PC-9 (cell line): ENCODE measurements around the gene FAM241A. TPM values are rescaled to one million over a fixed set of nuclear protein-coding genes. Genes with fewer than 3 reads are reported as not detected.
A peak's percentile ranks its signal among the peaks of the same experiment; 100 is the strongest.

Source experiments
- BruUV-seq: library from RNA; stranded (reverse); fragments of 400-500 nt; replicated peaks from 2 replicates; lab custom pipeline; 2021; lab: Mats Ljungman, UMichigan
- CTCF ChIA-PET: fragments of 300-600 bp; sonication (Branson Sonifier 250); formaldehyde crosslinking; loops from one replicate; lab custom pipeline; 2022; ENCODE audit warnings: antibody characterized with exemption; lab: Charles Lee
- POLR2A ChIA-PET: fragments of 300-600 bp; sonication (Branson Sonifier 250); formaldehyde crosslinking; loops from one replicate; lab custom pipeline; 2022; ENCODE audit warnings: antibody characterized with exemption; ENCODE audit not compliant: unreplicated experiment; lab: Charles Lee
- DNase-seq, 2 experiments: peaks; one replicate each; pipeline versions ENCODE4 v3.0.0 to v3.0.0-alpha.2; 2015 to 2022; ENCODE audit warnings: mixed read lengths in 1 of 2
- H2AFZ ChIP-seq: fragments of 200-600 bp; sonication (generic); 2 replicates; pipeline ENCODE4 v1.8.1; 2017; ENCODE audit warnings: antibody characterized with exemption
- H3F3A ChIP-seq: fragments of 200-600 bp; sonication (generic); 2 replicates; pipeline ENCODE4 v1.8.1; 2017; ENCODE audit warnings: antibody characterized with exemption, mild to moderate bottlenecking, low read depth; ENCODE audit not compliant: insufficient read depth
- H3K27ac ChIP-seq: fragments of 200-600 bp; sonication (generic); 2 replicates; pipeline ENCODE4 v1.6.1; 2016; ENCODE audit warnings: mixed run types
- H3K27me3 ChIP-seq: fragments of 200-600 bp; sonication (generic); 2 replicates; pipeline ENCODE4 v1.6.1; 2016; ENCODE audit warnings: low read depth, mixed run types; ENCODE audit not compliant: insufficient read depth
- H3K36me3 ChIP-seq: fragments of 200-600 bp; sonication (generic); 2 replicates; pipeline ENCODE4 v1.6.1; 2016; ENCODE audit warnings: low read depth, mixed run types
- H3K4me1 ChIP-seq: fragments of 200-600 bp; sonication (generic); replicated peaks from 2 replicates; pipeline ENCODE4 v1.6.1; 2016; ENCODE audit warnings: mixed run types; ENCODE audit not compliant: insufficient read depth
- H3K4me2 ChIP-seq: fragments of 200-600 bp; sonication (generic); 2 replicates; pipeline ENCODE4 v1.6.1; 2017; ENCODE audit warnings: mixed run types
- H3K4me3 ChIP-seq: fragments of 200-600 bp; sonication (generic); 2 replicates; pipeline ENCODE4 v1.6.1; 2016; ENCODE audit warnings: mixed run types
- H3K79me2 ChIP-seq: fragments of 200-600 bp; sonication (generic); 2 replicates; pipeline ENCODE4 v1.6.1; 2017; ENCODE audit warnings: low read depth, mixed run types
- H3K9me2 ChIP-seq: fragments of 200-600 bp; sonication (generic); 2 replicates; pipeline ENCODE4 v1.8.1; 2017; ENCODE audit warnings: mild to moderate bottlenecking; ENCODE audit not compliant: insufficient read depth
- H3K9me3 ChIP-seq: fragments of 200-600 bp; sonication (generic); 2 replicates; pipeline ENCODE4 v1.8.1; 2016; ENCODE audit warnings: low read depth; ENCODE audit not compliant: insufficient read depth
- H4K20me1 ChIP-seq: fragments of 200-600 bp; sonication (generic); 2 replicates; pipeline ENCODE4 v1.8.1; 2017; ENCODE audit not compliant: insufficient read depth
- EZH2 ChIP-seq: fragments of 200-600 bp; sonication (generic); IDR thresholded peaks from 2 replicates; pipeline ENCODE4 v1.8.0; 2017; ENCODE audit warnings: antibody characterized with exemption, low read depth
- intact Hi-C: fragments of 100-400 bp; cut with micrococcal nuclease; formaldehyde crosslinking; loops from one replicate; pipeline ENCODE4 v1.10.0; 2022; ENCODE audit not compliant: unreplicated experiment
- total RNA-seq: library from RNA; stranded (reverse); gene quantifications from 2 replicates; pipeline ENCODE4 v1.2.3, GENCODE V29; 2021
- TF ChIP-seq, protein P1 (sequence below): fragments of 200-600 bp; sonication (generic); conservative IDR thresholded peaks from 2 replicates; pipeline ENCODE4 v1.6.1; 2017; ENCODE audit warnings: mixed run types, antibody characterized with exemption, mild to moderate bottlenecking, moderate library complexity

The FAM241A gene
- total RNA-seq, 1 experiment from 2014 or later = 1.4 TPM

DNA sequence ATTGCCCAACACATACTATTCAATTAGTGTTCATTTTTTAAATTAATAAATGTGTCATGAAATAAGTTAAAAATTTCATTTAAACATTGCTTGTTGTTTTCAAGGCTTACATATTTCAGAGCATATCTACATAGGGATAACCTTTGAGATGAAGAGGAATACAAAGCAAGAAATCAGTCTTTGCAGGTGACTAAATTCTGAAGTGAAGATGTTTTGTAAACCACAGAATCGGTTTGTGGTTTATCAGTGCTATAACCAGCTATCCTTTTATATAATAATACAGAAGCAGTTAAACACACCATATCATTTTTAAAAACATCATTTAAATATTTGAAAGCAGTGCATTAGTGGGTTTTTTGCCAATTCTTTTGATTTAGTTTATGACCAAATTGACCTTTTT lies 26.9 kb downstream of the FAM241A start:
- Histone ChIP-seq H3K27ac (no peak overlapping the region), H3K4me2 (no peak overlapping the region), H3K27me3 (no peaks in the 10 kb centered on the region), H3K36me3 (peaks cover 7% of the 10 kb centered on the region; the same call in 1 of the 2 replicates), H3K9me2 (no peaks in the 10 kb centered on the region), H3F3A (peaks cover 19% of the 10 kb centered on the region; the same call in 1 of the 2 replicates), H2AFZ (no peak overlapping the region), H3K4me1 (peaks cover 37% of the 10 kb centered on the region), H4K20me1 (no peaks in the 10 kb centered on the region), H3K9me3 (peaks cover 4% of the 10 kb centered on the region; the same call in 1 of the 2 replicates), H3K79me2 (no peaks in the 10 kb centered on the region), H3K4me3 (no peak overlapping the region)
- POLR2A ChIA-PET = no interaction called here
- intact Hi-C loops = no loop called here
- CTCF ChIA-PET = no interaction called here
- no TSS peak for BruUV-seq
- DNase-seq = no peak
- TF ChIP-seq, protein P1, sequence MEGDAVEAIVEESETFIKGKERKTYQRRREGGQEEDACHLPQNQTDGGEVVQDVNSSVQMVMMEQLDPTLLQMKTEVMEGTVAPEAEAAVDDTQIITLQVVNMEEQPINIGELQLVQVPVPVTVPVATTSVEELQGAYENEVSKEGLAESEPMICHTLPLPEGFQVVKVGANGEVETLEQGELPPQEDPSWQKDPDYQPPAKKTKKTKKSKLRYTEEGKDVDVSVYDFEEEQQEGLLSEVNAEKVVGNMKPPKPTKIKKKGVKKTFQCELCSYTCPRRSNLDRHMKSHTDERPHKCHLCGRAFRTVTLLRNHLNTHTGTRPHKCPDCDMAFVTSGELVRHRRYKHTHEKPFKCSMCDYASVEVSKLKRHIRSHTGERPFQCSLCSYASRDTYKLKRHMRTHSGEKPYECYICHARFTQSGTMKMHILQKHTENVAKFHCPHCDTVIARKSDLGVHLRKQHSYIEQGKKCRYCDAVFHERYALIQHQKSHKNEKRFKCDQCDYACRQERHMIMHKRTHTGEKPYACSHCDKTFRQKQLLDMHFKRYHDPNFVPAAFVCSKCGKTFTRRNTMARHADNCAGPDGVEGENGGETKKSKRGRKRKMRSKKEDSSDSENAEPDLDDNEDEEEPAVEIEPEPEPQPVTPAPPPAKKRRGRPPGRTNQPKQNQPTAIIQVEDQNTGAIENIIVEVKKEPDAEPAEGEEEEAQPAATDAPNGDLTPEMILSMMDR = no peak
- TF ChIP-seq EZH2 = no peak

GRCh38 chr4:112173593-112174558 lies 28.6 kb downstream of the FAM241A start:
- ChIA-PET POLR2A (interaction anchor here (0.7 kb wide), 1 partner anchor 749 kb away, joined by 6 read pairs; no protein-coding TSS in a partner anchor), CTCF (interaction anchor here (0.6 to 1.0 kb wide), 3 partner anchors 17 to 74 kb away, joined by 3 to 4 read pairs (median 4); no protein-coding TSS in a partner anchor)
- intact Hi-C loops = no loop called here
- H3K27ac ChIP-seq = peak overlapping the region; percentile 61
- TF ChIP-seq, protein P1 = no peak
- TF ChIP-seq EZH2 = no peak
- H3K4me3 ChIP-seq = no peak overlapping the region
- no peaks in the 10 kb centered on the region for H3K27me3 ChIP-seq
- peaks cover 37% of the 10 kb centered on the region for H3K4me1 ChIP-seq
- peak; percentile 63 to 67 for DNase-seq
- H2AFZ ChIP-seq = no peak overlapping the region
- peaks cover 4% of the 10 kb centered on the region; the same call in 1 of the 2 replicates for H3K9me3 ChIP-seq
- H3K36me3 ChIP-seq = peaks cover 7% of the 10 kb centered on the region; the same call in 1 of the 2 replicates
- BruUV-seq = TSS peak; percentile 70
- no peaks in the 10 kb centered on the region for H3K9me2 ChIP-seq
- no peaks in the 10 kb centered on the region for H3K79me2 ChIP-seq
- H3F3A ChIP-seq = peaks cover 12% of the 10 kb centered on the region; the same call in 1 of the 2 replicates
- no peaks in the 10 kb centered on the region for H4K20me1 ChIP-seq
- H3K4me2 ChIP-seq = peak overlapping the region; percentile 42

GRCh38 chr4:112175840-112176239 lies 30.6 kb downstream of the FAM241A start:
- BruUV-seq = no TSS peak
- CTCF ChIA-PET = no interaction called here
- no peak for DNase-seq

More at GRCh38 chr4:112175840-112176239, 30.6 kb downstream of the FAM241A start:
- Histone ChIP-seq H3K36me3 (peaks cover 7% of the 10 kb centered on the region; the same call in 1 of the 2 replicates), H3K4me1 (peaks cover 21% of the 10 kb centered on the region), H3K4me3 (no peak overlapping the region), H2AFZ (no peak overlapping the region), H3K27me3 (no peaks in the 10 kb centered on the region), H3F3A (peaks cover 8% of the 10 kb centered on the region; the same call in 1 of the 2 replicates), H3K79me2 (no peaks in the 10 kb centered on the region), H3K9me3 (peaks cover 4% of the 10 kb centered on the region; the same call in 1 of the 2 replicates), H3K9me2 (no peaks in the 10 kb centered on the region), H3K4me2 (no peak overlapping the region), H3K27ac (no peak overlapping the region), H4K20me1 (no peaks in the 10 kb centered on the region)
- intact Hi-C loops = no loop called here
- no peak for TF ChIP-seq EZH2
- TF ChIP-seq, protein P1 = no peak
- POLR2A ChIA-PET = no interaction called here
